ENCODE measurements around the gene ALPI. TPM values are rescaled to one million over a fixed set of nuclear protein-coding genes. Genes with fewer than 3 reads are reported as not detected.
A peak's percentile ranks its signal among the peaks of the same experiment; 100 is the strongest.
"Not testable (repeated sequence)": the region's sequence is repeated elsewhere in the genome, so short reads cannot be mapped to it uniquely, and the experiment has no call there.

ALPI gene
- total RNA-seq, 2 donors from 2014 or later, result not detected

DNA sequence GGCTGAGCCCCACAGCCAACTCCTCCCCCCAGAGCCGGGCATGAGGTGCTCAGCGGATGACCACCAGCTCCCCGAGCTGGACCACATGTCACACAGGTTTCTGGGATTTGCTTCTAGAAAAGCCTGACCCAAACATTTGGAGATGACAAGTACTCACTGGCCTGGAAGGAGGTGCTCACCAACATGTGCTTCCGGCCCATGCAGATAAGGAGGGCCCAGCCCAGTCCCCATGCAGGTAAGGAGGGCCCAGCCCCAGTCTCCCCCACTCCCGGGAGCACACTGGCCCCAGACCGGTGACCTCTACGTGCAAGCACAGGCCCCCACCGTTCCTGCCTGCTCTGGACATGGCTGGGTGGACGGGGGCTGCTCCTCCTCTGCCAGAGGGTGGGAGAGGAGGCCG is 14.0 kb upstream of the ALPI start:
- not testable (repeated sequence) for ATAC-seq; DNase-seq; H3K4me1 Mint-ChIP-seq; H3K27ac Mint-ChIP-seq; H3K36me3 Mint-ChIP-seq (ENCODE audit: low read depth); H3K4me3 Mint-ChIP-seq; H3K9me3 ChIP-seq (ENCODE audit: control insufficient read depth, low read length, poor library complexity, severe bottlenecking)
- H3K27me3 Mint-ChIP-seq, result peaks cover 11% of the 10 kb centered on the region

DNA sequence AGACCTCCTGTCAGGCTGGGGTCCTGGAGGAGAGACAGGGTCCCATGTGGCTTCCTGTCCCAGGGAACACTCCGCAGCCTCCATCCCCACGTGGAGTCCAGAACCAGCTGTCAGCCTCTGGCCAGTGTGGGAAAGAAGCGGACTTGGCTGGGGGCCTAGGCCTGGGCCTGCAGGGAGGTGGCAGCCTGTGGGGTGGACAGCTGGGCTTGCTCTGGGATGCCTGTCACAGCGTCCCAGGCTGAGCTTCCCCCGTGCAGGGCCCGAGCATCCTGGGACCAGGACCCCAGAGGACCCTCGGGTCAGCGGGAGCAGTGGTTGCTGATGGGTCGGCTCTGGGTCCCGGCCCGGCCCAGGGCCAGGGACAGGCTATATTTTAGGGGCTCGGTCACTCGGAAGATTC is 13.5 kb upstream of the ALPI start:
- H3K27ac Mint-ChIP-seq; H3K4me3 Mint-ChIP-seq; H3K4me1 Mint-ChIP-seq; ATAC-seq; H3K9me3 ChIP-seq (ENCODE audit: control insufficient read depth, low read length, poor library complexity, severe bottlenecking); DNase-seq; H3K36me3 Mint-ChIP-seq (ENCODE audit: low read depth): not testable (repeated sequence)
- H3K27me3 Mint-ChIP-seq, result peaks cover 11% of the 10 kb centered on the region

DNA sequence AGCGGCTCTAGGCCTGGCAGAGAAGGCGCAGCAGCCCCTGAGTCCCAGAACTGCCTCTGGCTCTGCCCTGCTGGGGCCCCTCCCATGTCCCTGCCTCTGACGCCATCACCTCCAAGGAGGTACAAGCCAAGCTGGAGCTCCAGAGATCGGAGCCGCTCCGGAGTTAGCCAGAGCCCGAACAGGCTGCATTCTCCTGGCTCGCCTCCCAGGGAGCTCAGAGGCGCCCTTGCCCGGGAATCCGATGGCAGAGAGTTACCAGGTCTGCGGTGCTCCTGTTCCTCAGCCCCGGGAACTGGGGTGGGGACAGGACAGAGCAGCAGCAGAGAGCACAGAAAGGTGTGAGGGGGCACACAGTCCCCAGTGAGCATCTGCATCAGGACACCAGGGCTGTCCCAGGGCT is 12.9 kb upstream of the ALPI start:
- H3K27ac Mint-ChIP-seq; DNase-seq; H3K36me3 Mint-ChIP-seq (ENCODE audit: low read depth); H3K4me3 Mint-ChIP-seq; ATAC-seq; H3K4me1 Mint-ChIP-seq; H3K9me3 ChIP-seq (ENCODE audit: control insufficient read depth, low read length, poor library complexity, severe bottlenecking): not testable (repeated sequence)
- H3K27me3 Mint-ChIP-seq, result peaks cover 11% of the 10 kb centered on the region

DNA sequence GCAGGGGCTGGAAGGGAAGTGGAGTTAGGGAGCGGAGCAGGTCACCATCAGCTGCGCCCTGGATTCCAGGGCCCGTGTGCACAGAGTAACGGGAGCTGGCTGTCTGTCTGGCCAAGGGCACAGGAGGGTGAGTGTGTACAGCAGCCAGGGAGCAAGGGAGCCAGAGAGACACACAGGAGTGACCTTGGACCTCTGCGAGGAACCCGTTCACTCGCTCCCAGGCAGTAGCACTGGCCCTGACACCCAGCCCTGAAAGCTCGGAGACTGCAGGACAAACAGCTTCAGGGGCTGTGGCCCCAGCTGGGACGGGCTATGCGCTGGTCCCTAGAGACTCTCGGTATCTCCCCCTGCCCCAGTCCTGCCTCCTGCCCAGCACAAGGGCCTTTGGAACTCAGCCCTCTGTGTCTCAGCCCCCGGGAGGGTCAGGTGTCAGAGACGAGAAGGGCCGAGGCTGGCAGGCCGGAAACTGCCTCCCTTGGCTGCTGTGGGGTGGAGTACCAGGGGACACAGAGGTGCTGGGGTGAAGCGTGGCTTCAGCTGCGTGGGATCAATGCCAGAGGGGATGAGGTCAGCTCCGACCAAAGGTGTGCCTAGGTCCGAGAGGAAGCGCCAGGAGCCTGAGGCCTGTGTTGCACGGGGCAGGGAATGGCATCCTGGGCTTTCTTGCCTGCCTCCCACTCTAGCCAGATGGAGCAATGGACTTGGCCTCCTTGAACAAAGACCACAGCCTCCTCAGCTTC is 12.1 kb upstream of the ALPI start:
- not testable (repeated sequence) for H3K4me3 Mint-ChIP-seq

DNA sequence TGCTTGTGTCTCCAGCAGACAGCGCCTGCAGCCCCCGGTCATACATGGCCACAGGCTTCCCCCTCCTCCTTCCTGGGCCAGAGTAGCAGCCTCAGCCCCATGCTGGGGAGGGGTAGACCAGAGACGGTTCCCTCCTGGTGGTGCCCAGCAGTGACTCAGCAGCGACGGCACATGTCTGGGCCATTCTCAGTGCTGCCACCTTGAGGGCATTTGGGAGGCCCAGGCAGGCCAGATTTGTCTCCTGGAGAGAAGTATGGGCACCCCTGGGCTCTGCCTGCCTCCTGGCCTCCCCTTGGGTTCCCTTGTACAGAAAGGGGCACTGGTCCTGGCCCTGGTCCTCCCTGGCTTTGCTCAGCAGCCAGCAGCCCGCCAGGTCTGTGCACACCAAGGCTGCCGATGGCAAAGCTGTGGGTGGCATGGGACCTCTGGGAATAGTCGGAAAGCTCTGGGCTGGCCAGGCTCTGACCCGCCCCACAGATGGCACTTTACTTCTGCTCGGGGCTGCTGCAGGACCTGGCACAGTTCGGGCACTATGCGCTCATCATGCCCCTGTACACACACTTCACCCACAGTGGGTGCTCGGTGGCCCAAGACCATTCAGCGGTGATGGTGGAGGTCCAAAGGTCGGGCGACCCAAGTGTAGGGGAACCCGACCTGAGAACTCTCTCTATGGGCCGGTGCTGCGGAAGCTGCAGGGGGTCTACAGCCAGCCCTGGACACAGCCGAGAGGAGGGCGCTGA is 11.4 kb upstream of the ALPI start:
- no peak overlapping the region for H3K4me3 Mint-ChIP-seq
- ATAC-seq (peak; percentile 51), DNase-seq (peak; percentile 22 to 53 (median 34))
- H3K9me3 ChIP-seq (ENCODE audit: control insufficient read depth, low read length, poor library complexity, severe bottlenecking), result no peaks in the 10 kb centered on the region
- peaks cover 11% of the 10 kb centered on the region for H3K27me3 Mint-ChIP-seq
- no peak overlapping the region for H3K27ac Mint-ChIP-seq
- no peaks in the 10 kb centered on the region for H3K36me3 Mint-ChIP-seq (ENCODE audit: low read depth)
- H3K4me1 Mint-ChIP-seq, result peaks cover 6% of the 10 kb centered on the region

More for the DNA sequence above, 12.1 kb upstream of the ALPI start:
- H3K27me3 Mint-ChIP-seq, result peaks cover 11% of the 10 kb centered on the region
- H3K36me3 Mint-ChIP-seq (ENCODE audit: low read depth); H3K27ac Mint-ChIP-seq; ATAC-seq; H3K9me3 ChIP-seq (ENCODE audit: control insufficient read depth, low read length, poor library complexity, severe bottlenecking); H3K4me1 Mint-ChIP-seq; DNase-seq: not testable (repeated sequence)

DNA sequence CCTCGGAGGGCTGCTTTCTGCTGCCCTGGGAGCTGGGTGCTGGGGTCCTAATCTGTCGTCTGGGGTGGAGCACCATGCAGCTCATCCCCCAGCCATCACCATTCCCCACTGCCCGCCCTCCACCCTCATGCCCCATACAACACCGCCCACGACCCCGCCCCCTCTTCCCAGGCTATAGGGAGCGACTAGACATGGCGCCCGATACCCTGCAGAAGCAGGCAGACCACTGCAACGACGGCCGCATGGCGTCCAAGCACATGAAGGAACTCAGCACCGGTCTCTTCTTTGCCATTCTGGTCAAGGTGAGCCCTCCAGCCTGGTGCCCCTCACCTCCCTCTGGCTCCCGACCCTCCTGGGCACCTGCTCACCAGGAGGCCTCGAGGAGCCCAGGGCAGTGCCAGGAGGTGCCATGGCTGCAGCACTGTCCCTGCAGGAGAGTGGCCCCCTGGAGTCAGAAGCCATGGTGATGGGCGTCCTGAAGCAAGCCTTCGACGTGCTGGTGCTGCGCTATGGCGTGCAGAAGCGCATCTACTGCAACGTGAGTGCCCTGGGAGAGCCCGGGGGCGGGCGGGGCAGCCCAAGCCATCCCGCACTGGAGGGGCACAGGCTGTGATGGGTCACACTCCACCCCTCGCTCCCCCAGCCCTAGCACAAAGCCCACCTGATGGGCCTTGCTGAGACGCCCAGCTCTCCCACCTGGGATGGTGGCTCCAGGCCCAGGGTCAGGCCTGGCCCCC is 10.6 kb upstream of the ALPI start:
- H3K27ac Mint-ChIP-seq; H3K36me3 Mint-ChIP-seq (ENCODE audit: low read depth); ATAC-seq; H3K4me1 Mint-ChIP-seq; DNase-seq; H3K27me3 Mint-ChIP-seq; H3K4me3 Mint-ChIP-seq; H3K9me3 ChIP-seq (ENCODE audit: control insufficient read depth, low read length, poor library complexity, severe bottlenecking): not testable (repeated sequence)

DNA sequence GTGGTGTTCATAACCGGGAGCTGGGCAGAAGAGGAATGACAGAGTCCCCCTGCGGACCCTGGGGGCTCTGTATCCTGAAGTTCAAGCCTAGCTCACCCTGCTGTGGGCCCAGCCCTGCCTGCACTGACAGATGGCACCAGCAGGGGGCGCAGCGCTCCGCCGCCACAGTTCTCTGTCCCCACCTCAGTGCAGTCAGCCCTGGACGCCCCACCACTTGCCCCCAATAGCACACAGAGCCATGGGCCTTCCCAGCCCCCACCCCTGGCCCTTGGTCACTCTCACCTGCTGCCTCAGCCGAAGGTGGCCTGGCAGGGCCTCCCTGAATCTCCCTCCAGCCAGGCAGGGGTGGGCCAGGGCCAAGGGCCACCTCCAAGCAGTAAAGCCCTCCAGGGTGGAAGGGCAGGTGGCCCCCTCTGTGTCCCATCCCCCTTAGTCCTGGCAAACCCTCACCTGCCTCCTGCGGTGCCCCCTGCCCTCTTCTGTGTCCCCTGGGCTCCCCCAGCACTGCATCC is 9.6 kb upstream of the ALPI start:
- not testable (repeated sequence) for H3K9me3 ChIP-seq (ENCODE audit: control insufficient read depth, low read length, poor library complexity, severe bottlenecking); H3K27me3 Mint-ChIP-seq; H3K4me3 Mint-ChIP-seq; H3K36me3 Mint-ChIP-seq (ENCODE audit: low read depth); H3K27ac Mint-ChIP-seq; DNase-seq; H3K4me1 Mint-ChIP-seq
- ATAC-seq, result peak; percentile 53

DNA sequence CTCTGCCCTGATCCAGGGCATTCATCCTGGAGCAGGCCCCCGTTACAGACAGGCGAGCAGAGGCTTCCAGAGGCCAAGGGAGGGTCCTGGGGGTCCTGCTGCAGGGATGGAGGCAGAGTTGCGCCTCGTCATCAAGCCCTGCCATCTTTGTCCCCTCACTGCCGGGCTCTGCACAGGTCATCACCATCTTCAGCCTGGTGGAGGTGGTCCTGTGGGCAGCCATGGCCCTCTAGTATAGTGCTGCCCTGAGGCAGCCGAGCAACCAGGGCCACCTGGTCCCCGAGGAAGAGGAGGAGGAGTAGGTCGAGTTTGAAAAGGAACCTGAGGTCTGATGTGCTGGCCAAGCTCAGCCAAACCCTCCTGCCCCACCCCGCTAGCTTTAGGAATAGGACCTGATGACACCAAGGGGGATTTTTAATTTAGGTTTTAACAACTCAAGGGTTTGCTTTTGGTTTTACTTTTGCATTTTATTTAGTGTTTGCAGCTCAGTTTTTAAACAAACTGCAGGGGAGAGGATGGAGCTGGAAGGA is 8.8 kb upstream of the ALPI start:
- no peaks in the 10 kb centered on the region for H3K9me3 ChIP-seq (ENCODE audit: control insufficient read depth, low read length, poor library complexity, severe bottlenecking)
- Mint-ChIP-seq H3K4me1 (no peaks in the 10 kb centered on the region), H3K4me3 (no peak overlapping the region), H3K36me3 (ENCODE audit: low read depth) (no peaks in the 10 kb centered on the region), H3K27ac (no peak overlapping the region), H3K27me3 (peaks cover 4% of the 10 kb centered on the region)
- ATAC-seq (no peak), DNase-seq (no peak)

DNA sequence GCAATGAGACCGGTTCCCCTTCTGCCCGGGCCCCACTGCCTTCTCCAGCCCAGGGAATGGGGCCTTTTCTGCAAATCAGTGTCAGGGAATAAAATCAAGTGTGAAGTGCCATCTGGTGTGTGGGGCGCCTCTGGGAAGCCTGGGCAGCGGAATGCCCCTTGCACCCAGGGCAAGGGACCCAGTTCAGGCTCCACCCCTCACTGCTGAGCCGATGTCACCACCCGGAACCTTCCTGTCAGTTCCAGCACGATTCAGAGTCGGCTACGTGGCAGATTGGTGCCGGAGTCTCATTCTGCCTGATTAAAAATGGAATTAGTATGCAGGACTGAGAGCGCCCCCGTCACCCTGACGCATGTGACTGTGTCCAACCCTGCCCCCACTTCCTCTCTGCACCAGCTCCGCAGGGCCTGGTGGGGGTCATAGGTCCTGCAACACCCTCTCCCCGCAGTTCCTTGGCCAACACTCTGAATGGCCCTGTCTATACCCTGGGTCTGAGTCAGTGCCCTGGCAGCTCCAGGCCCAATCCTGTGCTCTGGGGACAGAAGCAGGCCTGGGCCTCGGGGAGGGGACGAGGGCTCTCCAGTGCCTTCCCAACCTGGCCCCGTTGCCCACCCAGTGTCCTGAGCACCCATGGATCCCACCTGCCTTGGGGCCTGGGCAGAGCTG is 8.2 kb upstream of the ALPI start:
- H3K9me3 ChIP-seq (ENCODE audit: control insufficient read depth, low read length, poor library complexity, severe bottlenecking), result no peaks in the 10 kb centered on the region
- Mint-ChIP-seq H3K27ac (no peak overlapping the region), H3K27me3 (peaks cover 4% of the 10 kb centered on the region), H3K36me3 (ENCODE audit: low read depth) (no peaks in the 10 kb centered on the region), H3K4me1 (no peaks in the 10 kb centered on the region), H3K4me3 (no peak overlapping the region)
- ATAC-seq, result no peak
- DNase-seq, result no peak

DNA sequence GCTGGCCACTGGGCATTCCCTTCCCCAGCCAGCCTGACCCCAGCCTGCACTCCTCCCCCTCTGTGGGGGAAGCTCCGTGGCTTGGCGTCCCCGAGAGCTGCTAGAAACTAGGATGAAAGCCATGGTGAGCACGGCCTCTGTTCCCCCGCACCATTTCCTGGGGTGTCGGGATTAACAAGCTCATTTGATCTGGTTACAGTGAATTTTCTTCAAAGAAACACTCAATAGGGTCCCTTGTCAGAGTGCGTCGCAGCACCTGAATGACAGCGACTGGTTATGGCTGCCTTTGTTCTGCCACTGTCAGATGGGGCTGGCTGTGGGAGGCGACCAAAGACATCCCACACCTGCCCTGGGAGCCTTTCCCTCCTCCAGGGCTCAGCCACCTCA is 7.7 kb upstream of the ALPI start:
- no peaks in the 10 kb centered on the region for H3K4me1 Mint-ChIP-seq
- DNase-seq (no peak), ATAC-seq (no peak)
- H3K4me3 Mint-ChIP-seq, result no peak overlapping the region
- no peaks in the 10 kb centered on the region for H3K36me3 Mint-ChIP-seq (ENCODE audit: low read depth)
- no peak overlapping the region for H3K27ac Mint-ChIP-seq
- no peaks in the 10 kb centered on the region for H3K9me3 ChIP-seq (ENCODE audit: control insufficient read depth, low read length, poor library complexity, severe bottlenecking)
- H3K27me3 Mint-ChIP-seq, result peaks cover 5% of the 10 kb centered on the region

DNA sequence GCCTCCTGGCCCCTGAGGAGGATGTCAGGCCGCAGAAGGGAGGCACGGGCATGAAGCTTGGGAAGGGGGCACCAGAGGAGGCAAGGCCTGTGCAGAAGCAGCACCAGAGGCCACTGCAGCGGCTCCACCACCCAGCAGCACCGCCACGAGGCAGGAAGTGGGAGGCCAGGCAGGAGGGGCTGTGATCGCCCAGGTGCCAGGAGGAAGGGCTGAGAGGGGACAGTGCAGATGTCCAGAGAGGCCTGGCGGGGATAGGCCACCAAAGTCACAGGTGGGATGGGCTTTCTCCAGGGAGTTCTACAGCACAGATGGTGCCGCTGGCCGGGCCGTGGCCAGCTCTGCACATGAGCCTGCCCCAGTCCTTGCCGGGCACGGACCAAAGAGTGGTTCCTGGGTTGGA is 6.0 kb upstream of the ALPI start:
- no peak overlapping the region for H3K27ac Mint-ChIP-seq
- ATAC-seq (no peak), DNase-seq (no peak)
- no peaks in the 10 kb centered on the region for H3K9me3 ChIP-seq (ENCODE audit: control insufficient read depth, low read length, poor library complexity, severe bottlenecking)
- no peaks in the 10 kb centered on the region for H3K36me3 Mint-ChIP-seq (ENCODE audit: low read depth)
- H3K4me1 Mint-ChIP-seq, result no peaks in the 10 kb centered on the region
- H3K4me3 Mint-ChIP-seq, result no peak overlapping the region
- H3K27me3 Mint-ChIP-seq, result peaks cover 10% of the 10 kb centered on the region

DNA sequence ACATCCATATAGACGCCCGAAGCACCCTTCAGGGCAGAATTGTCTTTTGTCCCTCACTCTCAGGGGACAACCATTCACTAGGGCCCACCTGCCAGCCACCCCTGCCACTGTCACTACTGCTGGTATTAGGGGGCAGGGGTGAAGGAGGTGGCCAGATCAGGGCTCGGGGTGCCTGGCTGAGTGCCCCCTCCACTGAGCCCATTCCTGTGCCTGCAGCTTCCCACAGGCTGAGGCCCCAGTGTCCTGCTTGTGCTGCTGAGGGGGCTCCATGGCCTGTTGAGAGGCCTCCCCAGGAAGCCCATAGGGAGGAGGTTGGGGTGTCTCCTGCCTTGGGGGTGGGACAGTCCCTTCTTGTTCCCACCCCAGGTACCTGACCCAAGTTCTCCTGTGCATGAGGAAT is 4.3 kb upstream of the ALPI start:
- H3K36me3 Mint-ChIP-seq (ENCODE audit: low read depth); DNase-seq; H3K4me3 Mint-ChIP-seq; ATAC-seq; H3K4me1 Mint-ChIP-seq; H3K27ac Mint-ChIP-seq; H3K9me3 ChIP-seq (ENCODE audit: control insufficient read depth, low read length, poor library complexity, severe bottlenecking): not testable (repeated sequence)
- peaks cover 19% of the 10 kb centered on the region for H3K27me3 Mint-ChIP-seq

DNA sequence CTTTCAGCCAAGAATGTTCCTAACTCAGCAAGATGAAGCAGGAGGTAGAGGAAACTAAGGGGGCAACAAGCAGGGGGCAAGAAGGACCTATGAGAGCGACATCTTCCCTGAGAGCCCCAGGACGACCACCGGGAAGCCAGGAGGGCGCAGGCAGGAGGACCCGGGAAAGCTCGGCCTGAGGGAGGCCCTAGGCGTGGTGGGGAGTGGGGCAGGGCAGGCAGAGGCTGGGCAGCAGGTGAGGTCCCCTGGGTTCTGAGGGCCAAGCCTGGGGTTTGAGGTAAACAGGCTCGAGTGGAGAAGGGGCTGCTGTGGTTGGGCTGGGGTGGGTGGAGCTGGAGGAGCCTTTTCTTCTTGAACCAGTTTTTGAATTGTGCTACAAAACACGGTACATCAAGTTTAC is 1.3 kb upstream of the ALPI start:
- no peaks in the 10 kb centered on the region for H3K4me1 Mint-ChIP-seq
- no peak for ATAC-seq
- H3K27me3 Mint-ChIP-seq, result peaks cover 37% of the 10 kb centered on the region
- H3K27ac Mint-ChIP-seq, result no peak overlapping the region
- no peak for DNase-seq
- H3K4me3 Mint-ChIP-seq, result no peak overlapping the region
- no peaks in the 10 kb centered on the region for H3K9me3 ChIP-seq (ENCODE audit: control insufficient read depth, low read length, poor library complexity, severe bottlenecking)
- H3K36me3 Mint-ChIP-seq (ENCODE audit: low read depth), result no peaks in the 10 kb centered on the region
